GM12891 (cell line): ENCODE measurements around the gene STXBP6.

Experiments used
- DNase-seq: peaks from one replicate; pipeline ENCODE4 v3.0.0; 2011; ENCODE audit warnings: low spot score; ENCODE audit not compliant: insufficient read length
- FAIRE-seq: peaks from 2 replicates; lab custom pipeline; 2011; peaks lifted over from hg19 to GRCh38; lab: Jason Lieb, UNC
- PAX5 ChIP-seq: IDR thresholded peaks from 2 replicates; pipeline ENCODE4 v1.6.1; 2011; ENCODE audit warnings: low read length, moderate library complexity, mild to moderate bottlenecking; ENCODE audit not compliant: insufficient read depth, severe bottlenecking
- POLR2A ChIP-seq: IDR thresholded peaks from 2 replicates; pipeline ENCODE4 v1.6.1; 2011; ENCODE audit warnings: low read depth, low read length, control low read depth
- POLR2AphosphoS5 ChIP-seq: IDR thresholded peaks from 2 replicates; pipeline ENCODE4 v1.6.1; 2011; ENCODE audit warnings: low read depth, low read length, control low read depth
- POU2F2 ChIP-seq: IDR thresholded peaks from 2 replicates; pipeline ENCODE4 v1.6.1; 2011; ENCODE audit warnings: low read depth, mild to moderate bottlenecking, control low read depth, low read length, moderate library complexity
- SPI1 ChIP-seq: IDR thresholded peaks from 2 replicates; pipeline ENCODE4 v1.6.1; 2011; ENCODE audit warnings: low read depth, low read length, control low read depth
- TAF1 ChIP-seq: IDR thresholded peaks from 2 replicates; pipeline ENCODE4 v1.6.1; 2011; ENCODE audit warnings: low read depth, low read length, control low read depth

STXBP6 gene

DNA sequence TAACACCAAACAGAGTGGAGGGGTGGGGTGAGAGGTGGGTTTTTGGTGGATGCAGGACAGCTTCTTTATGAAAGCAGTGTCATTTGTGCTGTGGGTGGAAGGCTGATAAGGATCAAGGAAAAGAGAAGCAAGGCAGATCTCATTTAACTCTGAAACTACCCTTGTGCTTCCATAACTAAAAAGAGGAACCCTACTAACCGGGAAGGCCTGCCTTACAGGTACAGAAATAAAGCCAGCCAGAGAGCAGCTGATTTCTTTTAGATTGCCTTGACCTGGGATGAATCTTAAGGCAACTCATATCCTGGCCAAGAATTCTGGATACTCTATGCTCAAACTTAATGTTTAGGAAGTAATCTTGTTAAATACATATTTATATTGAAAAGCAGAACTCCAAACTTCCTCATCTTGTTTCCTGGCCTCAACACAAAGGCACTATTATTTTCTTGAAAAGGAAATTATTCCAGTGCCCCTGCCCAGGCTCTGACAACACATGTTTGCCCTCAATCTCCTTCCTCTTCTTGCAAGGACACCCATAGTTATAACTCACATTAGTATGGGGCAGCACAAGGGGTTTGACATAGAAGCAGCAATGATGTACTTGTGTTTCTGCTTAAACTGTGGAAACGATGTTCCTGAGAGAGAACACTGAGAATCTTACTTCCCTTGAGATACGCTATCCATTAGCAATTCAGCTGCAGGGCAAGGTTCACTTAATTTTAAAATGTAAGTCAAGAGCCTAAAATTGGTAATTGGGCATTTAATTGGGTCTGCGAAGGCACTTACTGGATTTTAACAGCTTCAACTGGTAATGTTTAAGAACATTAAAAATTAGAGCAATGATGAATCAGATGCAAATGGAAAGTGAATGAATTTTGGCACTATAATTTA, 173.7 kb downstream of the STXBP6 start:
- no peak for DNase-seq
- FAIRE-seq: no peak
- TF ChIP-seq SPI1: no peak
- TF ChIP-seq PAX5: no peak
- no peak for TF ChIP-seq POLR2A
- TF ChIP-seq TAF1: no peak
- no peak for TF ChIP-seq POU2F2
- no peak for TF ChIP-seq POLR2AphosphoS5

DNA sequence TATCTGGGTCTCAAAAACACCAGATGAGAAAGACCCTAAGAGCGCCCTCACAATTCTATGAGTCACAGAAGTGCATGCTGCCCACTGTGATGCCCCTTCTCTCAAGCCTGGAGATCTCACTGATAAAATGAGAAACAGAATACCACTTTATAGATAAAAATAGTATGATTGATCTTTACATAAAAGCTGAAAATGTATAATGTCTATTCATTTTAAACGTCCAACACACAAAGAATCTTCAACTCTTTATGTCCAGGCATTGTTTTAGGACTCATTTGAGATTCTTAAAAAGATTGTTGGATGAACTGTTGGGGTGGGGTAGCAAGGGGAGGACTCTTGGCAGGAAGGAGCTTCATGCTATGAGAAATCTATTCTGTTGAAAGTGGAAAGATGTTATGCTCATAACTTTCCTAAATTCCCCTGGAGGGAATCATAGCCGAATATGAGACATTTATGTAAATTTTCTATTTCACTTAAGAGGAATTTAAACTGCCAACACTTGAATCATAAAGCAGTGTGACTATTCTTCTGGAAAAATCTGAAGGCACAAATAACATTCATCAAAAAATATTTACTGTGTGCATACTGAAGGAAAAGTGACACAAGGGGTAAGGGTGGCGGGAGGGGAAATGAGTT, 174.6 kb downstream of the STXBP6 start:
- TF ChIP-seq TAF1 (no peak), POLR2AphosphoS5 (no peak), SPI1 (no peak), PAX5 (no peak), POU2F2 (no peak)
- no peak for DNase-seq
- FAIRE-seq: no peak

DNA sequence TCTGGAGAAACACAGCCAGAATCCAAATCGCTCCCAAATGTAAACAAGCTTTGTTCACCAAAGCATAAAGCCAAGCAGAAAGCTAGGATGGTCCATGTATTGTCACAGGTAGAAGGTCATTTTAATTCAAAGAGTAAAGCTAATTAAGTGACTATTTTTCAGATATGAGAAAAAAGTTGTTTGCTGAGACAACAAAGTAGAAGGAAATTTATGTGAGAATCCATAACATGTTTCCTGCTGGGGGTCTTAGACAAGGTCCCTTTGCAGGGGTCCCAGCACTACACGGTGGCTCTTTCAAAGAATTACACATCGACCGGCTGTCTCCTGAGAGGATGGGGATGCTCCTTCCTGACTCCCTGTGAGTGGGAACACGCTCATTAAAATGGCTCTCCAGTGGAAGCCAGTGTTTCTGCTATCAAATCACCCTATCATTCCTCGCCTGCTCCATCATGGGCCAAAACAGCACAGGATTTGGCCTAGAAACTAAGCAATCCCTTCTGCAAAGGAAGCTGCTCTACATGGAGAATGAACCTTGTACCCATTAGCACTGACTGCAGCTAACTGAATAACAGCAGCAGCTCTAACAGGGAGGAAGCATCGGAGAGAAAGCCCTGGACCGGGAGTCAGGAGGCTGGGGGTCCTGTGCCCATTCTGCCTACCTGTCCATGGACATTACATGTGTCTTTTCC, 175.3 kb downstream of the STXBP6 start:
- no peak for FAIRE-seq
- no peak for DNase-seq
- TF ChIP-seq TAF1: no peak

DNA sequence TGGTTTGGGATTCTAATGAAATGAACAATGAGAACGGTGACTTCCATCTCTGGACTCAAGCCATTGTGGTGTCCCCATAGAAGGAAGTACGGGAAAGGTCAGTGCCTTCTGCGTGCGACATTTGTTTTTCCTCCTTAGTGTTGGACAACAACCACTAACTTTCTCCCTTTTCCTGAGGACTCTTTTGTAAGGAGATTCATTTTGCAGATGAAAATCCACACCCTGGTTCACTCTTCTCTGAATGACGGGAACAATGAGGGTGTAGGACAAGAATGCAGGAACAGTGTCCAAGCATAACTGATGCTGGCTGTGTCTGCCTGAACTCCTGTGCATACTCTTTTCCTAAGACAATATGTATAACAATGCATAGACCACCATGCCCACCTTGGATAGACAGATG, 176.4 kb downstream of the STXBP6 start:
- TF ChIP-seq PAX5: no peak
- FAIRE-seq: no peak
- no peak for DNase-seq

DNA sequence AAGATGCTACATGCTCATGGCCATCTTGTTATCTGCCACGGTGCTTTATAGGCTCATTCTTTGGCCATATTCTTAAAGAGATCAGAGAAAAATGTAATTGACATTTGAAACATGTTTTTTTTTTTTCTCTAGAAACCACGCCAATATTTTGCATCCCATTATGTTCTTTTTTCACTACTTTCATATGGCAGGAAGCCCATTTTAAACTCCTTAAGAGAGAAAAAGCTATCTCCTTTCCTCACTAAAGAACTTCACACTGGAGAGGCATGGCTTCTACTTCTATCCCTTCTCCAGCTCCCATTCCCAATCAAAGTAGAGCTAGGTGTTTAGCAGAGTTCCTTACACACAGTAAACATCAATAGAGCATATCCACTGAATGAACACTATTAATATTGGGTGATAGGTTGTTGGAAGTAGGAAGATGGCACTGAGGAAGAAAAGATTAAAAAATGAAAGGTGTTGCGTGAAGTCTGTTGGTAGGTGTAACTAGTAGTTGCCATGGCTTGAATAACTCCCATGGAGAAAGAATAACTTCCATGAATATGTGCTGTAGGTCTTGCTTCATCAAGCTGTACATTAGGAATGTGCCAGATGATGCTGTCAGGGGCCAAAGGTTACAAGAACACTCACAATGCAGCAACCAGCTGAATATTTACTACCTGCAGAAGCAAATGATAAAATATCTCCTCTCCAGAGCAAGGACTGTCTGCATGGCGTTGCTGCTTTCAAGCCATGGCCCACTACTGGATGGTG, 178.8 kb downstream of the STXBP6 start:
- FAIRE-seq (no peak), DNase-seq (no peak)
- TF ChIP-seq PAX5 (no peak), POU2F2 (no peak), SPI1 (no peak), POLR2AphosphoS5 (no peak), TAF1 (no peak), POLR2A (no peak)

DNA sequence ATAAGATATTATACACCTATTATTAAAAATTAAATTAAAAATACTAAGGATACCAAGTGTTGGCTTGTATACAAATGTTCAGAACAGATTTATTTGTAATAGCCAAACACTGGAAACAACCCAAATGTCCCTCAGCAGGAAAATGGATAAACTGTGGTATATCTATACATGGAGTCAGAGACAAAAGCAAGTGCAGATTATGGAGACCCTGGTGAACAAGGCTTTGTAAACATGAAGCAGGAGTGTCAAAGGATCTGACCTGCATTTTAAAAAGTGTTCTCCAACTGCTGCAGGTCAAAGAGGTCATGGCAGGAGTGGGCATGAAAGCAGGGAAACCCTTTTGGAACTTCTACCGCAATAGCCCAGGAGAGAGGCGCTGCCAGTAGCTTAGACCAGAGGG, 181.6 kb downstream of the STXBP6 start:
- TF ChIP-seq POLR2A (no peak), POU2F2 (no peak), TAF1 (no peak), POLR2AphosphoS5 (no peak), SPI1 (no peak), PAX5 (no peak)
- DNase-seq: no peak
- no peak for FAIRE-seq

DNA sequence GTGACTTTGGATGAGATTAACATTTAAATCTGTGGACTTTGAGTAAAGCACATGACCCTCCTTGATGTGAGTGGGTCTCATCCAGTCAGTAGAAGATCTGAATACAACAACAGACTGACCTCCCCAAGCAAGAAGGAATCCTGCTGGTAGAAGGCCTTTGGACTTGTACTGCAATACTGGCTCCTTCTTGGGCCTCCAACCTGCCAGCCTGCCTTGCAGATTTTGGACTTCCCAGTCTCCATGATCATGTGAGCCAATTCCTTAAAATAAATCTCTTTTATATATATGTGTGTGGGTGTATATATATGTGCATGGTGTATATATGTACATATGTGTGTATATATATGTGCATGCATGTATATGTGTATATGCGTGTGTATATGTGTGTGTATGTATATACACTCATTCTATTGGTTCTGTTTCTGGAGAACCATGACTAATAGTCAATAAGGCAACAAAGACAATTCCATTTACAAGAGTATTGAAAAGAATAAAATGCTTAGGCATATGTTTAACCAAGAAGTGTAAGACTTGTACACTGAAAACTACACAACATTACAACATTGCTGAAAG, 183.8 kb downstream of the STXBP6 start:
- DNase-seq (no peak), FAIRE-seq (no peak)
- no peak for TF ChIP-seq SPI1
- TF ChIP-seq PAX5: no peak
- TF ChIP-seq POLR2A: no peak
- TF ChIP-seq TAF1: no peak
- no peak for TF ChIP-seq POLR2AphosphoS5
- no peak for TF ChIP-seq POU2F2

DNA sequence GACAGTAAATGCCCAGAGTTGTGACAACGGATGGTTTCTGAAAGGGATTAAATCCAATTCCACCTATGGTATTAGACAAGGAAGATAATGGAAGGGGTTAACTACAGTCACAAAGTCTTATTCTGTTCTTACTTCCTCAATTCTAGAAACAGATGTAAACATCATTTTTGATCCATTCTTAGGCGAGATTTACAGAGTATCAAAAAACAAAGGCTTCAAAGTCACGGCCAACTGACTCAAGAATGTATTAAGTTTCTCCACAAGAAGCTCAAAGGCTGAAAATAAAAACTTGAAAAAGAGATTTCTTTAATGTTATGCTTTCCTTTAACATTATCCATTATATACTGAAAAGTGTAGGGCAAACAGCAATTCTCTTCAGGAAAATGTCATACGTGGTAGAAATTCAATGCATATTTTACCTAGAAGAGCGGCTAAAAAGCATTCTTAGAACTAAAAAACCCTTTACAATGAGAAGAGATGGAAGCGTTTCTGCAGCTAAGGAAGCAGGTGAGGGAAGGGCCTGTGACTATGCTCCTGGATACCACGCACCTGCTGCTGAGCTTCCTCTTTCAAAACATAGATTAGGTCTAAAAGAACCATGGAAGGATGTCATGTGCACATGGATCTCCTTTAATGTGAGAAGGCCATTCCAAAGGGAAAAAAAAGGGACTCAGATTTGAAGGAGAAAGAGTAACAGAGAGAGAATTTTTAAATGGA, 185.8 kb downstream of the STXBP6 start:
- DNase-seq: no peak
- TF ChIP-seq POLR2AphosphoS5 (no peak), POU2F2 (no peak), SPI1 (no peak), PAX5 (no peak), TAF1 (no peak), POLR2A (no peak)
- no peak for FAIRE-seq

DNA sequence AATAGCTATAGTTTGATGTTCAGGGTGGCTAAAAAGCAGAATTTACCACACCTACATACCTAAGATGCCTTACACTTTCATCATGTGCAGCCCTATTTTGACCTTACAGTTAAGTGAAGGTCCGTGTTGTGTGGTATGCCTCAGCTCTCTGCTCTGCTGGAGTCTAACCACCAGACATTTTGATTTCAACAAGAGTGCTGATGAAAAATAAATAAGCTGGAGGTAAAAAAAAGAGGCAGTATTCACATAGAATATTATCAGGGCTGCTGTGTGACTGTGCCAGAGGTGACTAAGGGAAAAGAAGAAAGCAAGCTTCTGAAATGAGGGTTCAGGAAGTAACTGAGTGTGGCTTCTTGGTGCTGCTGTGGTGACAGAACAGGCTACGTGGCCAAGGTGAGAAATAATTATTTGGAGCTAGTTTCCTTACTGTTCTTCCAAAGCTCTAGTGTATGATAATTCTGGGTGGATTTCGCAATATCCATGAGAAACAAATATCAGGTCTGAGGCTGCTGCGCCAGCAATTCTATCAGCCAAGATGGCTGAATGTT, 188.8 kb downstream of the STXBP6 start:
- no peak for FAIRE-seq
- TF ChIP-seq PAX5 (no peak), POU2F2 (no peak), TAF1 (no peak), POLR2A (no peak), SPI1 (no peak), POLR2AphosphoS5 (no peak)
- DNase-seq: no peak
